HG02981 (cell line): ENCODE results near the gene RAB3A.

ENCODE experiments used
- ATAC-seq: cut with Tn5 transposase; IDR thresholded peaks from one replicate; pipeline ENCODE4 v1.9.1; 2021; ENCODE audit warnings: mild to moderate bottlenecking, moderate library complexity; ENCODE audit not compliant: unreplicated experiment

Gene RAB3A

GRCh38 chr19:18203863-18204393 lies at the start of gene RAB3A:
RAB3A (minus strand) TSS chr19:18204042; CDS start chr19:18202740, 1,302 bp downstream.
- peak; percentile 86 for ATAC-seq

- ATAC-seq, result no peak
Observed at GRCh38 chr19:18253130-18253529, 49.3 kb upstream of the RAB3A start.

- no peak for ATAC-seq
Observed at GRCh38 chr19:18252370-18252717, 48.5 kb upstream of the RAB3A start.

GRCh38 chr19:18251587-18252369 lies 47.9 kb upstream of the RAB3A start:
- ATAC-seq, result no peak

GRCh38 chr19:18249834-18250233 lies 46.0 kb upstream of the RAB3A start:
- no peak for ATAC-seq

- ATAC-seq, result no peak
Observed at GRCh38 chr19:18245297-18245696, 41.5 kb upstream of the RAB3A start.

- ATAC-seq, result no peak
Observed at GRCh38 chr19:18239303-18239702, 35.5 kb upstream of the RAB3A start.

GRCh38 chr19:18234194-18234593 lies 30.4 kb upstream of the RAB3A start:
- ATAC-seq, result no peak

- no peak for ATAC-seq
Observed at GRCh38 chr19:18233224-18233825, 29.5 kb upstream of the RAB3A start.

- no peak for ATAC-seq
Observed at GRCh38 chr19:18232540-18233223, 28.8 kb upstream of the RAB3A start.

- ATAC-seq, result no peak
Observed at GRCh38 chr19:18231775-18232174, 27.9 kb upstream of the RAB3A start.

- no peak for ATAC-seq
Observed at GRCh38 chr19:18230941-18231734, 27.3 kb upstream of the RAB3A start.

GRCh38 chr19:18229915-18230314 lies 26.1 kb upstream of the RAB3A start:
- ATAC-seq, result no peak

- ATAC-seq, result no peak
Observed at GRCh38 chr19:18229474-18229873, 25.6 kb upstream of the RAB3A start.

GRCh38 chr19:18227781-18228271 lies 24.0 kb upstream of the RAB3A start:
- ATAC-seq, result no peak

GRCh38 chr19:18226956-18227780 lies 23.3 kb upstream of the RAB3A start:
- ATAC-seq, result no peak

- no peak for ATAC-seq
Observed at GRCh38 chr19:18225702-18226468, 22.0 kb upstream of the RAB3A start, which contains the start of gene PDE4C. PDE4C (minus strand) TSS chr19:18226438; CDS start chr19:18226415, 23 bp downstream.

GRCh38 chr19:18225355-18225701 lies 21.5 kb upstream of the RAB3A start:
- no peak for ATAC-seq
